Measurements from ENCODE around the gene RNF39.

DNA sequence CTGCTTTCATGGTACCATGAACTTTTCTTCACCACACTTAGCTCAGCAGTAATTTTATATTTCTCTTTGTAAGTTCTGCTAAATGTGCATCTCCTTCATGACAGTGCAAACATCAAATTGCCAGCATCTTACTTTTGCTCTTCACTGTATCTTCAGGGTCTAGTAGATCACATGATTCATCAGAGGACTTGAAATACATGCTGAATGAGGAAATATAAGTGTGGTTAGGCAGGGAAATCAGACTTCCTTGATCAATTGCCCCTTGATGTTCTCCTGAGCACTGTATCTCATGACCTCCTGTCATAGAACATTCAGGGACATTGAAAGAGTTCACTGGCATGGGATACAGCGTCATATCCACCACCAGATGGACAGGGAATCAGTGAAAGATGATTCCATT is 39.8 kb downstream of the RNF39 start:
- TF ChIP-seq, protein P1, sequence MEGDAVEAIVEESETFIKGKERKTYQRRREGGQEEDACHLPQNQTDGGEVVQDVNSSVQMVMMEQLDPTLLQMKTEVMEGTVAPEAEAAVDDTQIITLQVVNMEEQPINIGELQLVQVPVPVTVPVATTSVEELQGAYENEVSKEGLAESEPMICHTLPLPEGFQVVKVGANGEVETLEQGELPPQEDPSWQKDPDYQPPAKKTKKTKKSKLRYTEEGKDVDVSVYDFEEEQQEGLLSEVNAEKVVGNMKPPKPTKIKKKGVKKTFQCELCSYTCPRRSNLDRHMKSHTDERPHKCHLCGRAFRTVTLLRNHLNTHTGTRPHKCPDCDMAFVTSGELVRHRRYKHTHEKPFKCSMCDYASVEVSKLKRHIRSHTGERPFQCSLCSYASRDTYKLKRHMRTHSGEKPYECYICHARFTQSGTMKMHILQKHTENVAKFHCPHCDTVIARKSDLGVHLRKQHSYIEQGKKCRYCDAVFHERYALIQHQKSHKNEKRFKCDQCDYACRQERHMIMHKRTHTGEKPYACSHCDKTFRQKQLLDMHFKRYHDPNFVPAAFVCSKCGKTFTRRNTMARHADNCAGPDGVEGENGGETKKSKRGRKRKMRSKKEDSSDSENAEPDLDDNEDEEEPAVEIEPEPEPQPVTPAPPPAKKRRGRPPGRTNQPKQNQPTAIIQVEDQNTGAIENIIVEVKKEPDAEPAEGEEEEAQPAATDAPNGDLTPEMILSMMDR (conservative IDR thresholded peaks at IDR 0.05; ENCODE audit: low read length): no peak
- no peak for TF ChIP-seq EZH2phosphoT487 (IDR thresholded peaks at IDR 0.05; ENCODE audit: borderline replicate concordance, low read depth, low read length)
